ENCODE data around the gene FLNC. TPM values are rescaled to one million over a fixed set of nuclear protein-coding genes. Genes with fewer than 3 reads are reported as not detected.

Gene FLNC
- total RNA-seq, 3 donors from 2014 or later (not counting 1 experiment from before 2014, with no cell fraction given) = 0.05 to 0.25 TPM; not detected in 1

- H3K36me3 ChIP-seq (ENCODE audit: control insufficient read depth, insufficient read depth, low read length) = peaks cover 4% of the 10 kb centered on the region
- no peak overlapping the region for H3K27ac ChIP-seq (ENCODE audit: low read length)
- H3K4me1 ChIP-seq (ENCODE audit: control insufficient read depth, insufficient read depth, low read length) = no peaks in the 10 kb centered on the region
- H3K4me3 ChIP-seq (ENCODE audit: low read length) = no peak overlapping the region
- no peak for DNase-seq
- Mint-ChIP-seq H3K27me3 (ENCODE audit: low read depth in 2 of 2) (no peaks in the 10 kb centered on the region), H3K36me3 (no peaks in the 10 kb centered on the region), H3K4me3 (no peak overlapping the region), H3K27ac (no peak overlapping the region), H3K9me3 (no peaks in the 10 kb centered on the region), H3K4me1 (no peaks in the 10 kb centered on the region)
- no peak for TF ChIP-seq CTCF (IDR thresholded peaks at IDR 0.05)
- 95% methylated on average over 8 of the region's 8 CpGs for WGBS (ENCODE audit: insufficient coverage)
- ATAC-seq = no peak
- H3K9me3 ChIP-seq (ENCODE audit: control insufficient read depth, insufficient read depth, low read length) = no peaks in the 10 kb centered on the region
- intact Hi-C loops (cut with micrococcal nuclease) = no loop called here
- no peaks in the 10 kb centered on the region for H3K27me3 ChIP-seq (ENCODE audit: control insufficient read depth, insufficient read depth, low read length)
These were observed 23.0 kb upstream of the FLNC start for GRCh38 chr7:128807191-128807590.

GRCh38 chr7:128809363-128809762, 20.8 kb upstream of the FLNC start:
- Mint-ChIP-seq H3K4me3 (no peak overlapping the region), H3K27ac (no peak overlapping the region), H3K36me3 (no peaks in the 10 kb centered on the region), H3K9me3 (no peaks in the 10 kb centered on the region), H3K4me1 (no peaks in the 10 kb centered on the region), H3K27me3 (ENCODE audit: low read depth in 2 of 2) (no peaks in the 10 kb centered on the region)
- no peak for TF ChIP-seq CTCF (IDR thresholded peaks at IDR 0.05)
- H3K36me3 ChIP-seq (ENCODE audit: control insufficient read depth, insufficient read depth, low read length) = peaks cover 2% of the 10 kb centered on the region
- no peak overlapping the region for H3K27ac ChIP-seq (ENCODE audit: low read length)
- no peaks in the 10 kb centered on the region for H3K9me3 ChIP-seq (ENCODE audit: control insufficient read depth, insufficient read depth, low read length)
- intact Hi-C loops (cut with micrococcal nuclease) = no loop called here
- H3K27me3 ChIP-seq (ENCODE audit: control insufficient read depth, insufficient read depth, low read length) = no peaks in the 10 kb centered on the region
- 91% methylated on average over 2 of the region's 3 CpGs for WGBS (ENCODE audit: insufficient coverage)
- DNase-seq (no peak), ATAC-seq (no peak)
- no peak overlapping the region for H3K4me3 ChIP-seq (ENCODE audit: low read length)
- H3K4me1 ChIP-seq (ENCODE audit: control insufficient read depth, insufficient read depth, low read length) = no peaks in the 10 kb centered on the region

GRCh38 chr7:128810473-128810872, 19.7 kb upstream of the FLNC start:
- Mint-ChIP-seq H3K27ac (no peak overlapping the region), H3K9me3 (no peaks in the 10 kb centered on the region), H3K36me3 (no peaks in the 10 kb centered on the region), H3K4me3 (no peak overlapping the region), H3K27me3 (ENCODE audit: low read depth in 2 of 2) (no peaks in the 10 kb centered on the region), H3K4me1 (no peaks in the 10 kb centered on the region)
- intact Hi-C loops (cut with micrococcal nuclease) = no loop called here
- no peaks in the 10 kb centered on the region for H3K27me3 ChIP-seq (ENCODE audit: control insufficient read depth, insufficient read depth, low read length)
- no peaks in the 10 kb centered on the region for H3K9me3 ChIP-seq (ENCODE audit: control insufficient read depth, insufficient read depth, low read length)
- DNase-seq (no peak), ATAC-seq (no peak)
- H3K4me1 ChIP-seq (ENCODE audit: control insufficient read depth, insufficient read depth, low read length) = no peaks in the 10 kb centered on the region
- H3K4me3 ChIP-seq (ENCODE audit: low read length) = no peak overlapping the region
- TF ChIP-seq CTCF (IDR thresholded peaks at IDR 0.05) = no peak
- H3K36me3 ChIP-seq (ENCODE audit: control insufficient read depth, insufficient read depth, low read length) = peaks cover 2% of the 10 kb centered on the region
- 89% methylated on average over 2 of the region's 2 CpGs for WGBS (ENCODE audit: insufficient coverage)
- H3K27ac ChIP-seq (ENCODE audit: low read length) = no peak overlapping the region

- Histone ChIP-seq H3K36me3 (ENCODE audit: control insufficient read depth, insufficient read depth, low read length) (peaks cover 2% of the 10 kb centered on the region), H3K9me3 (ENCODE audit: control insufficient read depth, insufficient read depth, low read length) (no peaks in the 10 kb centered on the region), H3K4me1 (ENCODE audit: control insufficient read depth, insufficient read depth, low read length) (no peaks in the 10 kb centered on the region), H3K27ac (ENCODE audit: low read length) (no peak overlapping the region), H3K4me3 (ENCODE audit: low read length) (no peak overlapping the region), H3K27me3 (ENCODE audit: control insufficient read depth, insufficient read depth, low read length) (no peaks in the 10 kb centered on the region)
- Mint-ChIP-seq H3K4me1 (no peaks in the 10 kb centered on the region), H3K4me3 (no peak overlapping the region), H3K9me3 (no peaks in the 10 kb centered on the region), H3K27me3 (ENCODE audit: low read depth in 2 of 2) (no peaks in the 10 kb centered on the region), H3K36me3 (no peaks in the 10 kb centered on the region), H3K27ac (no peak overlapping the region)
- intact Hi-C loops (cut with micrococcal nuclease) = no loop called here
- no peak for DNase-seq
- TF ChIP-seq CTCF (IDR thresholded peaks at IDR 0.05) = no peak
- WGBS (ENCODE audit: insufficient coverage) = 100% methylated on average over 3 of the region's 3 CpGs
- ATAC-seq = no peak
These were observed 19.2 kb upstream of the FLNC start for GRCh38 chr7:128810997-128811396.

Measured in natural killer cell (primary cell).